ENCODE measurements around the gene FLT1. TPM values are rescaled to one million over a fixed set of nuclear protein-coding genes. Genes with fewer than 3 reads are reported as not detected.

Gene FLT1
- total and polyA plus RNA-seq, 2 of the 13 experiments (the other 11 are each of a cell fraction or from before 2014, with no cell fraction given): 0.02 TPM; not detected in 1

DNA sequence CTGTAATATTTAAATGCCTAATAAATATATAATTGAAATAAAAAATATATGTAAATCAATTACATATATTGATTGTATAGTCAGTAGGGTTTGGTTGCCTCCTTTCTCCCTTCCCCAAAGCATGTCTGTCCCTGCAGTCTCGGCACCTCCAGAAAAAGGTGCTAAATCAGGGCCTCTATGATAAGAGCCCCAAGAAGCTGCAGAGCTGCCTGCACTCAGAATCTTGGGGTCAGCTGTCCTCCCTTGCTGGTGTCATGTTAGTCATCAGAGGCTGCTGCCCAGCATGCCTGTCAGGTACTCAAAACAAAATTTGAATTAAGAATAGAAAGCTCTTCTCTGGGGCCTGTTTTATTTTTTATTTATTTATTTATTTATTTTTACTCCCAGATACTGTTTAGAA, 9.8 kb downstream of the FLT1 start:
- no peaks in the 10 kb centered on the region; a peak in 1 of 5 replicates for H3K27me3 ChIP-seq (ENCODE audit: control insufficient read depth in 1 of 2, insufficient read depth in 2 of 2, low read length in 2 of 2)
- H3K4me2 ChIP-seq (ENCODE audit: low read depth, low read length): no peak overlapping the region
- no peak for FAIRE-seq
- no peaks in the 10 kb centered on the region for H3K9me3 ChIP-seq (ENCODE audit: low read length)
- H3K4me1 ChIP-seq (ENCODE audit: insufficient read depth, low read length): no peaks in the 10 kb centered on the region
- ChIA-PET POLR2A (no interaction called here), CTCF (ENCODE audit: low intra/inter-chr PET ratio, low total read pairs) (no interaction called here)
- DNase-seq (ENCODE audit: low spot score): no peak
- no peaks in the 10 kb centered on the region for H3K79me2 ChIP-seq (ENCODE audit: insufficient read depth, low read length)
- in situ Hi-C loops (cut with HindIII; ENCODE audit: extremely low pct_ligation_motif_present, low pct_unique_long_range_greater_than_20kb) (no loop called here), intact Hi-C loops (cut with micrococcal nuclease; ENCODE audit: unreplicated experiment) (no loop called here)
- H3K27ac ChIP-seq (ENCODE audit: extremely low read length, insufficient read depth, low read length): no peak overlapping the region
- ATAC-seq: no peak
- no TSS peak for BruUV-seq (replicated peaks)
- H3K36me3 ChIP-seq (replicated peaks in 1 of 2; ENCODE audit: control insufficient read depth in 1 of 2, insufficient read depth in 2 of 2, low read length in 2 of 2): no peaks in the 10 kb centered on the region
- no peak for TF ChIP-seq ZGPAT (CRISPR knock-in tag; IDR thresholded peaks at IDR 0.05)
- TF ChIP-seq, protein P1, sequence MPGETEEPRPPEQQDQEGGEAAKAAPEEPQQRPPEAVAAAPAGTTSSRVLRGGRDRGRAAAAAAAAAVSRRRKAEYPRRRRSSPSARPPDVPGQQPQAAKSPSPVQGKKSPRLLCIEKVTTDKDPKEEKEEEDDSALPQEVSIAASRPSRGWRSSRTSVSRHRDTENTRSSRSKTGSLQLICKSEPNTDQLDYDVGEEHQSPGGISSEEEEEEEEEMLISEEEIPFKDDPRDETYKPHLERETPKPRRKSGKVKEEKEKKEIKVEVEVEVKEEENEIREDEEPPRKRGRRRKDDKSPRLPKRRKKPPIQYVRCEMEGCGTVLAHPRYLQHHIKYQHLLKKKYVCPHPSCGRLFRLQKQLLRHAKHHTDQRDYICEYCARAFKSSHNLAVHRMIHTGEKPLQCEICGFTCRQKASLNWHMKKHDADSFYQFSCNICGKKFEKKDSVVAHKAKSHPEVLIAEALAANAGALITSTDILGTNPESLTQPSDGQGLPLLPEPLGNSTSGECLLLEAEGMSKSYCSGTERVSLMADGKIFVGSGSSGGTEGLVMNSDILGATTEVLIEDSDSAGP (CRISPR knock-in tag; IDR thresholded peaks at IDR 0.05; ENCODE audit: borderline replicate concordance): no peak
- TF ChIP-seq WIZ (CRISPR knock-in tag; IDR thresholded peaks at IDR 0.05): no peak
- TF ChIP-seq SALL2 (CRISPR knock-in tag; IDR thresholded peaks at IDR 0.05): no peak
- TF ChIP-seq MAZ (IDR thresholded peaks at IDR 0.05; ENCODE audit: borderline replicate concordance, low read depth, low read length): no peak
- no peak for TF ChIP-seq MAZ (CRISPR knock-in tag; IDR thresholded peaks at IDR 0.05; ENCODE audit: low read depth)
- TF ChIP-seq FOXC1 (CRISPR knock-in tag; IDR thresholded peaks at IDR 0.05; ENCODE audit: borderline replicate concordance): no peak
- no peak for TF ChIP-seq ELF3 (CRISPR knock-in tag; IDR thresholded peaks at IDR 0.05)
- TF ChIP-seq HNF1A (IDR thresholded peaks at IDR 0.05; ENCODE audit: low read depth): no peak
- no peak for TF ChIP-seq HNF1A (CRISPR knock-in tag; IDR thresholded peaks at IDR 0.05; ENCODE audit: borderline replicate concordance)
- H4K20me1 ChIP-seq (ENCODE audit: insufficient read depth, low read length): no peaks in the 10 kb centered on the region
- no peak overlapping the region for H2AFZ ChIP-seq (ENCODE audit: low read length)
- H3K4me3 ChIP-seq (replicated peaks in 1 of 3; ENCODE audit: insufficient read depth in 1 of 3, low read depth in 2 of 3, low read length in 3 of 3): no peak overlapping the region
- 81% methylated on average over 1 of the region's 1 CpG for WGBS (ENCODE audit: low lambda C conversion rate)
- no peak overlapping the region for H3K9ac ChIP-seq (ENCODE audit: insufficient read depth, low read depth, low read length)
